ENCODE results near the gene TIMP4. TPM values are rescaled to one million over a fixed set of nuclear protein-coding genes. Genes with fewer than 3 reads are reported as not detected.

Gene TIMP4
- polyA plus RNA-seq (2011; rRNA removed) (16.0 and 21.2 TPM in 2 replicates), polyA plus RNA-seq (2017; fragmentation: RNase III; extraction: RNeasy Plus Mini Kit Qiagen cat#74134 plus additional on column Dnase treatment) (13.1 to 18.5 TPM (median 15.7 TPM) in 3 replicates), polyA minus RNA-seq (2011; rRNA and poly(A)+ RNA removed) (27.4 and 28.2 TPM in 2 replicates)
- polyA plus RNA-seq (2012; cell fraction: cytosol; rRNA removed) = 6.5 and 8.5 TPM in 2 replicates
- 4.6 and 6.0 TPM in 2 replicates for polyA plus RNA-seq (2012; cell fraction: nucleus; rRNA removed)

DNA sequence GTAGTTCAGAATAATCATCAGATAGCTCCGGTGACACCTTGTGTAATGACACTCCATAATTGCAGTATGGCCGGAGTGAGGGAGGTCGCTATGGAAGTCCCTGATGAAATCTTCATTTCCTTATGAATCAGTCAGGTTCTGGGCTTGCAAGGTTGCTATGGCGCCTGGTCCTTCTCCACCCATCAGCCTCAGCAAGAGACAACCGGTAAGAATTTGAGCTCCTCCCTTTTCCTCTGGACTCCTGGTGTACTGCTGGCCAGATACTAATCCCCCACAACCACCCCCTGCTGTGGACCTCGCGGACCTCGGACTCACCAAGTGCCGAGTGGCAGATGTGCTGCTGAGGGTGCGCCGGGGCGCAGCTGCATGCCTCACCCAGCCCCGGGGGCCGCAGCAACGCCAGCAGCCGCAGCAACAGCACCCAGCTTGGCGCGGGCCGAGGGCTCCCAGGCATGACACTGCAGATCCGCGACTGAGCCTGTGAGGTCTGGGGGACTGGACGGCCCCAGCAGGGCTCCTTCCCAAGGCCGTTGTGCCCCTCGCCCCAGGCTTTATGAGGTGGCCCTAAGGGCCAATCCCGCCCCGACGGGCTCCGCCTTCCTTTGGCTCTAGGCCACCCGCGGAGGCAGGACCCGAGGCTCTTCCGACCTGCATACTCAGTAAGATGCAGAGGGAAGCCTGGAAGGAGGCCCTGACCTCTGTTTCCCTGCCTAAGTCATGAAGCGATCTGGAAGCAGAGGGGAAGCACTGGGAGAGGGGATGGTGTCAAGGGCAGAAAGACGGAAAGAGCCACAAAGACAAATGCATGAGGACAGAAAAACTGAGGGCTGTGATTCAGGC, at the start of gene TIMP4:
TSS of gene TIMP4 (minus strand) at position 526 of the 840 bp plus-strand sequence. CDS start at position 454, 72 bp downstream.
- CTCF ChIA-PET = interaction anchor here (1.2 to 36.8 kb wide), 4 partner anchors 20 to 321 kb away, joined by 5 to 976 read pairs (median 46); no protein-coding TSS in a partner anchor
- no peak for TF ChIP-seq ZSCAN20 (CRISPR knock-in tag; IDR thresholded peaks at IDR 0.05)
- TF ChIP-seq, protein P1, sequence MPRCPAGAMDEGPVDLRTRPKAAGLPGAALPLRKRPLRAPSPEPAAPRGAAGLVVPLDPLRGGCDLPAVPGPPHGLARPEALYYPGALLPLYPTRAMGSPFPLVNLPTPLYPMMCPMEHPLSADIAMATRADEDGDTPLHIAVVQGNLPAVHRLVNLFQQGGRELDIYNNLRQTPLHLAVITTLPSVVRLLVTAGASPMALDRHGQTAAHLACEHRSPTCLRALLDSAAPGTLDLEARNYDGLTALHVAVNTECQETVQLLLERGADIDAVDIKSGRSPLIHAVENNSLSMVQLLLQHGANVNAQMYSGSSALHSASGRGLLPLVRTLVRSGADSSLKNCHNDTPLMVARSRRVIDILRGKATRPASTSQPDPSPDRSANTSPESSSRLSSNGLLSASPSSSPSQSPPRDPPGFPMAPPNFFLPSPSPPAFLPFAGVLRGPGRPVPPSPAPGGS (IDR thresholded peaks at IDR 0.05) = no peak
- no peak for TF ChIP-seq RARB (CRISPR knock-in tag; IDR thresholded peaks at IDR 0.05)
- peak; percentile 50; a peak in 3 of 5 replicates for TF ChIP-seq JUN (IDR thresholded peaks at IDR 0.05)
- peak; percentile 58 for TF ChIP-seq POLR2A (IDR thresholded peaks at IDR 0.05; ENCODE audit: low read length)
- no peak for TF ChIP-seq HDAC2 (IDR thresholded peaks at IDR 0.05)
- TF ChIP-seq MAZ (IDR thresholded peaks at IDR 0.05; ENCODE audit: borderline replicate concordance, low read depth, low read length) = no peak
- TF ChIP-seq, protein P2, sequence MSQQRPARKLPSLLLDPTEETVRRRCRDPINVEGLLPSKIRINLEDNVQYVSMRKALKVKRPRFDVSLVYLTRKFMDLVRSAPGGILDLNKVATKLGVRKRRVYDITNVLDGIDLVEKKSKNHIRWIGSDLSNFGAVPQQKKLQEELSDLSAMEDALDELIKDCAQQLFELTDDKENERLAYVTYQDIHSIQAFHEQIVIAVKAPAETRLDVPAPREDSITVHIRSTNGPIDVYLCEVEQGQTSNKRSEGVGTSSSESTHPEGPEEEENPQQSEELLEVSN (IDR thresholded peaks at IDR 0.05; ENCODE audit: borderline replicate concordance, low read depth) = no peak
- TF ChIP-seq, protein P3, sequence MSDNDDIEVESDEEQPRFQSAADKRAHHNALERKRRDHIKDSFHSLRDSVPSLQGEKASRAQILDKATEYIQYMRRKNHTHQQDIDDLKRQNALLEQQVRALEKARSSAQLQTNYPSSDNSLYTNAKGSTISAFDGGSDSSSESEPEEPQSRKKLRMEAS (IDR thresholded peaks at IDR 0.05) = peak; percentile 43
- TF ChIP-seq RFX5 (IDR thresholded peaks at IDR 0.05) = no peak
- no peak for TF ChIP-seq RNF2 (IDR thresholded peaks at IDR 0.05; ENCODE audit: borderline replicate concordance, low read depth)
- TF ChIP-seq GATA3 (IDR thresholded peaks at IDR 0.05; ENCODE audit: borderline replicate concordance) = peak; percentile 9; the same call in 1 of the 2 replicates
- TF ChIP-seq CHD2 (IDR thresholded peaks at IDR 0.05; ENCODE audit: low read length, partially characterized antibody) = no peak
- TF ChIP-seq RCOR1 (IDR thresholded peaks at IDR 0.05; ENCODE audit: low read depth, low read length) = no peak
- TF ChIP-seq NFE2L2 (conservative IDR thresholded peaks at IDR 0.05; ENCODE audit: low read length) = no peak
- no peak for TF ChIP-seq TP53 (CRISPR knock-in tag; IDR thresholded peaks at IDR 0.05)
- TF ChIP-seq, protein P4, sequence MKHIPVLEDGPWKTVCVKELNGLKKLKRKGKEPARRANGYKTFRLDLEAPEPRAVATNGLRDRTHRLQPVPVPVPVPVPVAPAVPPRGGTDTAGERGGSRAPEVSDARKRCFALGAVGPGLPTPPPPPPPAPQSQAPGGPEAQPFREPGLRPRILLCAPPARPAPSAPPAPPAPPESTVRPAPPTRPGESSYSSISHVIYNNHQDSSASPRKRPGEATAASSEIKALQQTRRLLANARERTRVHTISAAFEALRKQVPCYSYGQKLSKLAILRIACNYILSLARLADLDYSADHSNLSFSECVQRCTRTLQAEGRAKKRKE (CRISPR knock-in tag; IDR thresholded peaks at IDR 0.05; ENCODE audit: low read depth) = no peak
- TF ChIP-seq POLR2AphosphoS2 (conservative IDR thresholded peaks at IDR 0.05; ENCODE audit: low read length) = no peak
- TF ChIP-seq FOSB (CRISPR knock-in tag; IDR thresholded peaks at IDR 0.05) = no peak
- peak; percentile 53 for TF ChIP-seq MAFK (IDR thresholded peaks at IDR 0.05; ENCODE audit: partially characterized antibody)
- no peak for TF ChIP-seq ZC3H11A (IDR thresholded peaks at IDR 0.05)
- TF ChIP-seq HOXB13 (CRISPR knock-in tag; IDR thresholded peaks at IDR 0.05; ENCODE audit: low read depth) = no peak
- no peak for TF ChIP-seq NR3C1 (IDR thresholded peaks at IDR 0.05)
- TF ChIP-seq BHLHE40 (IDR thresholded peaks at IDR 0.05; ENCODE audit: low read depth, low read length) = no peak
- TF ChIP-seq SMC3 (IDR thresholded peaks at IDR 0.05) = peak; percentile 20; the same call in 1 of the 3 replicates
- no peaks in the 10 kb centered on the region for H3K9me3 ChIP-seq
- POLR2A ChIA-PET = interaction anchor here (0.6 to 1.4 kb wide), 9 partner anchors 9 to 326 kb away, joined by 3 to 9 read pairs (median 5); partner anchors contain the start of gene TSEN2
- FAIRE-seq = no peak
- peaks cover 51% of the 10 kb centered on the region for H3K4me1 ChIP-seq
- 14% methylated on average over 14 of the region's 34 CpGs for WGBS (ENCODE audit: missing lambda C conversion rate)
- peak; percentile 84 to 86 for ATAC-seq
- DNase-seq (ENCODE audit: low read depth in 1 of 2, low spot score in 1 of 2) = peak; percentile 54 to 80
- peak within 1 kb of the TSS; percentile 79 for H3K4me2 ChIP-seq
- H3K27ac ChIP-seq = peak within 1 kb of the TSS; percentile 74 to 92
- H3K4me3 ChIP-seq = peak within 1 kb of the TSS; percentile 42

Measured in A549 (cell line).